NCI-H1930 (cell line): ENCODE results near the gene EID3.
"Not testable (repeated sequence)": the region's sequence is repeated elsewhere in the genome, so short reads cannot be mapped to it uniquely, and the experiment has no call there.

Experiments
- DNase-seq, 2 experiments: peaks; one replicate each; lab custom pipeline; 2025; lab: John Stamatoyannopoulos, UW

Gene EID3

DNA sequence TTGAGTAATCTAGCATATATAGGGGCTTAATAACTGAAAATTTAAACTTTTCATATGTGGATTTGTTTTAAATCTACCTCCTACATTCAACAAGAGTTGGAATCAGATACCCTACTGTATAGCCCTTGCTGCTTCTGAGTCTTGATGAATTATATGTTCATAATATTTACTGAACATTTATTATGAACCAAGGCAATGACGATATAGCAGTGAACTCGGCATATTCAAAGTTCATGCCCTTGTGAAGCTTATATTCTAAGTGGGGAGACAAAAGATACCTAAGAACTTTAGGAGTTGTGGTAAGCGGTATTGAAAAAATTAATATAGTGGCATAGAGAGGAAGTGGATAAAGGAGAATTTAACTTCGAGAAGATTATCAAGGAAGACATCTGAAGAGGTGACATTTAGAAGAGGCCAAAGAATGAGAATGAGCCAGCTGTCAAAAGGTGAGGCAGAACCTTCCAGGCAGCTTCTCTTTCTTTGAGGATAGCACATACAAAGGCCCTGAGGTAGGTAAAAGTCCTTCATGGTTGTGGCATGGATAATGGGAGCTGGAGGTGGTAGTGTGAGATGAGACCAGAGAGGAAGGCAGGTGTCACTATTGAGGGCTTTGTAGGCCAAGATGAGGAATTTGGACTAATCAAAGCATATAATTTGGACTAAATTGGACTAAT is 10.2 kb downstream of the EID3 start:
- no peak for DNase-seq

DNA sequence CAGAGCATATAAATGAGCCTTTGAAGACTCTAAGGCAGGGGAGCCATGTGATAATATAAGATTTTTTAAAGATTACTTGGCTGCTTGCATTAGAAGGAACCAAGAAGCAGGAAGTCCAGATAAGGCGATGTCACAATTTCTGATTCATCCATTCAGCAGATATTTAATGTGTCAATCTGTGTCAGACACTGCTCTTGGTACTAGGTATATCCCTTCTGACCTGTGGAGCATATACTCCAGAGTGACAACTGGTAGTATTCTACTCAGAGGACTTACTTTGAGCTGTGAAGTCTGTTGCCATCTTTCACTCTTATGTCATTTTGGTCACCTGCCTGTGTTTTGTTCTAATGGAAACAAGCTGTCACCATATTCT is 10.7 kb downstream of the EID3 start:
- no peak for DNase-seq

GRCh38 chr12:104315326-104316224 is 12.0 kb downstream of the EID3 start:
- no peak for DNase-seq

DNA sequence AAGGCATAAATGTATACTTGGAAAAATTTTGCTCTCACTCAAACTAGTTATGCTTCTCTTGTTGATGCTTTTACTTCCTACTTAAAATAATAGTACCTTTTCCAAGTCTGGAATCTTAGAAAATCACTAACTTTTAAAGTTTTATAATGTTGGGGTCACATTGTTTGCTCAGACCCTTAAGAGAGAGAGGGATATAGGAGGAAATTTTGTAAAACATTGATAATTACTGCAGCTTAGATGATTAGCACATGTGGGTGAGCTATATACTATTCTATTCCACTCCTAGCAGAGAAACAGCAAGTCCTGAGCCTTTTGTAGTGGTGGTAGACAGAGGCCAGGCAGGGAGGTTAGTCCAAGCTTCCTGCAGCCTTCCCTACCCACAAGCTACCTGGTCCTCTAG is 13.4 kb downstream of the EID3 start:
- no peak for DNase-seq

DNA sequence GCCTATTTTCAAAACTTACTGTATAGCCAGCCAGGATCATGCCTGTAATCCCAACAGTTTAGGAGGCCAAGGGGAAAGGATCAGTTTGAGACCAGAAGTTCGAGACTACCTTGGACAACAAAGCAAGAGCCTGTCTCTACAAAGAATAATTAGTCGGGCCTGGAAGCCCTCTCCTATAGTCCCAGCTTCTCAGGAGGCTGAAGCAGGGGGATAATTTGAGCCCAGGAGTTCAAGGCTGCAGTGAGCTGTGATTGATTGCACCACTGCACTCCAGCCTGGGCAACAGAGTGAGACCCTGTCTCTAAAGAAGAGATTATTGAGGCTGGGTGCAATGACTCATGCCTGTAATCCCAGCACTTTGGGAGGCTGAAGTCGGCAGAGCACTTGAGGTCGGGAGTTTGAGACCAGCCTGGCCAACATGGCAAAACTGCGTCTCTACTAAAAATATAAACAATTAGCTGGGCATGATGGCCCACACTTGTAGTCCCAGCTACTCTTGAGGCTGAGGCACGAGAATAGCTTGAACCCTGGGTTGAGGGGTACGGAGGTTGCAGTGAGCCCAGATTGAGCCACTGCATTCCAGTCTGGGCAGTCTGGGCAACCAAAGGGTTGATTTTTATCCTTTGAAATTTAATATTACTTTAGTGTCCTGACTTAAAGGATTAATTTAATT is 14.1 kb downstream of the EID3 start:
- no peak for DNase-seq

DNA sequence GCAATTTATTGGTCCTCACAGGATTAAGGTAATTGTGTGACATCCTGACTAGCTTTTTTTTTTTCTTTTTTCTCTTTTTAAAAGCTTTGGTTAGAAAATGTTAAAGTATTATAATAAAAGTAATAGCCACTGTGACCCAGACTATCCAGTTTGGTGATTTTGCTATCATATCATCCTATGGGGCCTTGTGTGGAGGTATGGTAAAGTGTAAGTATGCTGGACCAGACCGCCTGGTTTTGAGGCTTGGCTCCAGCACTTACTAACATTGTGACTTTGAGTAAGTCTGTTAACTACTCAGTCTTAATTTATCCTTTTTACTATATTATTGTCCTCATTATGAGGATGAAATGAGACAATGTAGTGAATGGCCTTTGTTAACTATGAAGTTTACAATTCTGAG is 15.5 kb downstream of the EID3 start:
- no peak for DNase-seq

DNA sequence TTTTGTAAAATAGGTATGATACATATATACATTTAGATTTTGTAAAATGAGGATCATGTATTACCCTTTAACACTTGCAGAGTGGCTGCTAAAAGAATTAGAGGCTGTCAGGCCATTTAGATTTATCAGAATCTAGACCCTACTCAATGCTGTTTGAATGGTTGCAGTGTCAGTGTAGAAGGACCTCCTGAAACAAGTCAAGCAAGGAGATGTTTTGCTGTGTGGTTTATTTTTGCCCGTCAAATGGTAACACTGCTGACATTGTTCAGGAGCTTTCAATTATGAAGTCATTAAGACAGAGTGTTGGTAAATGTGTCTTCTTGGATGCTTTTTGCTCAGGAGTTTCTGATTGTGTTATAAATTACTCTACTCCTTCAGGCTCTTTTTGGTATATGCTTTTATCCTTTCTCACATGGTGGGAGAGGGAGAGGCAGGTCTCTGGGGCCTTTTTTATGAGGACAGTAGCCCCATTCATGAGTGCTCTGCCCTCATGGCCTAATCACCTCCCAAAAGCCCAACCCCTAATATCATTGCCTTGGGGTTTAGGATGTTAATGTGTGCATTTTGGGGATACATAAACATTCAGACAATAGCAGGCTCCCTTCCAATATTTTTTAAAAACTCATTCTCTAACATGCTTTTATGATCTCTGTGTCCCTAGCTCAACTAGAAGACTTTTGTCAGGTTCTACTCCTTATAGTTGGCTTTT is 16.5 kb downstream of the EID3 start:
- DNase-seq: no peak

DNA sequence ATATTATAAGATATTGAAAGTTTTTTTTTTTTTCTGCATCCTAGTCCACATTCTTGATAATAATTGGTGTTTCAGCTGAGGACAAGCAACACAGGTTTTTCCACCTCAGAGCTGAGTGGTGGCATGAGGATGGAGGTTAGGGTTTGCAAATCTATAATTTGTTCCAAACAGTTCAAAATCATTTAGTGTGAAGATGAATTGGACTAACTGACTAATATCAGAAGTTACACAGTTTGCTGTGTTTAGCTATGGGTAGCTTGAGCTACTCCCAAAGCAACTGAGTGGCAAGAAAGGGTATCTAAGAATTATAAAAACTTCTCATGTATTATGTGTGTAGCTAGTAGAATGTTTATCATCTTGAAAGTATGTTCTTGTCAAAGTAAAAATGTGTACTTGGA is 17.1 kb downstream of the EID3 start:
- DNase-seq: no peak

- no peak for DNase-seq
Observed at GRCh38 chr12:104321949-104322348, 18.4 kb downstream of the EID3 start.

DNA sequence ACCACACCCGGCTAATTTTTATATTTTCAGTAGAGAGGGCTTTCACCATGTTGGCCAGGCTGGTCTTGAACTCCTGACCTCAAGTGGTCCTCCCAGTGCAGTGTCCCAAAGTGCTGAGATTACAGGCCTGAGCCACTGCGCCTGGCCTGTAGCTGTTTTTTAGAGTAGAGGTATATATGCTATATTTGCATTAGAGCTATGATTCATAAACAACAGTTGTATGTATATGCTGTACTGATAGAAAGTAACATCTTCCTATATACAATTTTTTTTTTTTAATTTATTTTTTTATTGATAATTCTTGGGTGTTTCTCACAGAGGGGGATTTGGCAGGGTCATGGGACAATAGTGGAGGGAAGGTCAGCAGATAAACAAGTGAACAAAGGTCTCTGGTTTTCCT is 19.0 kb downstream of the EID3 start:
- not testable (repeated sequence) for DNase-seq

GRCh38 chr12:104323899-104324298 is 20.4 kb downstream of the EID3 start:
- DNase-seq: no peak

- DNase-seq: not testable (repeated sequence)
Observed at GRCh38 chr12:104328278-104328677, 24.7 kb downstream of the EID3 start.

DNA sequence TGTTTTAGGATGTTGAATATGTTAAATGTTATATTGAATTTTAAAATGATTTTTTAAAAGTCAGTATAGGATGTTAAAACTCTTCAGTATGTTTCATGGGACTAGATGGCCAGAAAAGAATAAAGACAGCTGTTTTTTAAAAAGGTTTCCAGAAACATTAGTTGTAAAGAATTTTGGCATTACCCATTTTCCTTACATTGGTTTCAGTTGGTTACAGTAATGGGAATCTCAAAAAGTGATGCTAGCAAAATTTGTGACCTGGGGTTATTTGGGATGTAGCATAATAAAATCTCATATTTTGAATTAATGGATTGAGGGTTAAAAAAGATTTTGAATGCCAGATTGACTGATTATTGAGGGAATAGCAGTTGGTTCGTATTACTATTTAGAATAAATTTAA is 25.3 kb downstream of the EID3 start:
- no peak for DNase-seq

DNA sequence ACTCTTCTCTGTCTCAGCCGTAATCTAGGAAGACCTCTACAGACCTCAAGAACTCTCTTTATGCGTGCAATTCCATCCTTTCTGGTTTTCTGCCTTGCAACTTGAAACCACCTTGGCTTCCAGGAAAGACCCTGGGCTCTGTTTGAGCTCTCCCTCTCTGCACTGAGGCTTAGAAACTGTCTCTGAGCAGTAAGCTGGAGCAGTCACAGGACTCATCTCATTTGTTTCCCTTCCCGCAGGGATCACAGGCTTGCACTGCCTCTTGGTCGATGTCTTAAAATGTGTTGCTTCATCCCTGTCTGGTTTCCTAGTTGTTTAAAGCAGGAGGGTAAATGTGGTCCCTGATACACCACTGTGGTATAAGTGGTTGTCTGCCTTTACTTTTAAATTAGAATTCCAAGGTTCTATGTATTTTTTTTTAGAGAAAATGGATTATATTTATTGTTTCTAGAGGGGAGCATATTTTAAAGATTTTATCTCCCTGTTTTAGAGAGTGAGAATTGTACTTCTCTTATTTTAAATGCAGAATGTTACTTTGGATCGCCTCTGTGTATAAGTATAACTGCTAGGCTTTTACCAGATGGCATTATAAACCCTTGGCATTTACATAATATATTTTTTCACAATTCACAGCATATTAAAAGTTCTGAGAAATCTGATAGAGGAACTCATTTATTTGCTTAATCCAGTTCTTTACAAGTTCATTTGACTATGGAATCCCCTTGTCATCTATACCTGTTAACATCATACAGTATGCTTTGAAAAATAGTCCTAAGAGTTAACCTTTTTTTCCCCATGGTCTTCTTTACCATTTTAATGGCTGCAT is 26.4 kb downstream of the EID3 start:
- no peak for DNase-seq

DNA sequence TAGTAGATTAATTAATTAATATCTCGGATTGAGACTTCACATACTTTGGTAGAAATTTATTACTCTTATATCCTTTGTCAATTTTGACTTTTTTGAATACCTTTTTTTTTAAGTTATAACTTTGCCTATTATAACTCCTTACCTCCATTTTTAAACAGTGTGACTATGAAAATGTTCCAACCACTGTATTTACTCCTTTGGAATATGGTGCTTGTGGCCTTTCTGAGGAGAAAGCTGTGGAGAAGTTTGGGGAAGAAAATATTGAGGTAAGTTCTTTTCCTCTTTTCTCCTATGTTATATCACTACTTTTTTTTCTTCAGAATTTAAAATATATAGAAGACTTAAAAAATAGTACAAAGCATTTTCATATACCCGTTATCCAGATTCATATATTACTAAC is 27.8 kb downstream of the EID3 start:
- no peak for DNase-seq

GRCh38 chr12:104332273-104332672 is 28.7 kb downstream of the EID3 start:
- not testable (repeated sequence) for DNase-seq

DNA sequence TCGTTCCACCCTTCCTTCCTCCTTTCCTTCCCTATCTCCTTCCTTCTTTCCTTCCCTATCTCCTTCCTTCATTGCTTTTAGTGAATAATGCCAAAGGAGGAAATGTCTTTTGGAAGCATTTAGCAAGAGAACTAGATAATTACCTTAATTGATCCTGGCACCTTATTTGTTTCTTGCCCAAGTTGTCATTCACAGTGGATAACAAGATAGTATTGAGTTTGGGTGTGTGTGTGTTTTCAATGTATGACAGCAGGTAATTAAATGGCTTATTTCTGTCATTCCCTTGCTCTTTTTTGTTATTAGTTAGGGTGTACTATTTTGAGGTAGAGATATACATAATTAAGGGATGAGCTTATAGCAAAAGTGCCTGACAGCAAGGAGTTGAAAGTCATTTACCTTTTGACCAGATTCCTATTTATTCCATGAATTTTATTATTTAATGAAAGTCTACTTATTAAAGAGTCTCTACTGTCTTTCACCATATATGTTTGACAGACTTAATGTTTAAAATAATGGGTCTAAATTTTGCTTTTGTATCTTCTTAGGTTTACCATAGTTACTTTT is 30.2 kb downstream of the EID3 start:
- no peak for DNase-seq

DNA sequence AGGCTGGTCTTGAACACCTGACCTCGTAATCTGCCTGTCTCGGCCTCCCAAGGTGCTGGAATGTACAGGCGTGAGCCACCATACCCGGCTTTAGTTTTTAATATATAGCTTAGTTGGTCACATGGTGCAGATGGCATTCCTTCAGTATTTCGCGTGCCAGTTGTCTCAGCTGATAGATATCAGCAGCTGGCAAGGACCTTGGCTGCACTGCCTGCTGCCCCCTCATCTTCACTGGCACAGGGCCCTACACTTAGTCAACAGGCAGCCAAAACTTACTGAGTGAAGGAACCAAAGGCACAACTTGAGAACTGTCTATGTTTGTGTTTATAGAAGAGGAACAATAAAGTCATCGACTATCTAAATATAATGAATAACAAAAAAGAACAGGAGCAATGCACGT is 31.0 kb downstream of the EID3 start:
- no peak for DNase-seq

DNA sequence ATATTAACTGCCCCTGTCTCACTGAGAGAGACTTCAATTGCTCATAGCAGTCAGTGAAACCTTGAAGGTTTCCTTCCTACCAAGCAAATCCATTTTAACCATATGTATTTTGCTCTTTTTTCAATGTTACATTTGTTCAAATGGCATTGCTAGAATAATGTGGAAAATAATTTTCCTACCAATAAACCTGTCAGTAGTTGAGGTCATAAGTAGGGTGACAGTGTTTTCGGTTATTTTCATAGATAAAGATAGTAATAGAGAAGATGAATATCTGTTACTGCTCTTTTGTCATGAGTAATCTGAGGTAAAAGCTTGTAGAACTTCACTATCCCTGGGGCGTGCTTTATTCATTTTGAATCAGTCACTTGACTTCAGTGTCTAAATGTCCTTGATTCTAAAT is 32.6 kb downstream of the EID3 start:
- no peak for DNase-seq

DNA sequence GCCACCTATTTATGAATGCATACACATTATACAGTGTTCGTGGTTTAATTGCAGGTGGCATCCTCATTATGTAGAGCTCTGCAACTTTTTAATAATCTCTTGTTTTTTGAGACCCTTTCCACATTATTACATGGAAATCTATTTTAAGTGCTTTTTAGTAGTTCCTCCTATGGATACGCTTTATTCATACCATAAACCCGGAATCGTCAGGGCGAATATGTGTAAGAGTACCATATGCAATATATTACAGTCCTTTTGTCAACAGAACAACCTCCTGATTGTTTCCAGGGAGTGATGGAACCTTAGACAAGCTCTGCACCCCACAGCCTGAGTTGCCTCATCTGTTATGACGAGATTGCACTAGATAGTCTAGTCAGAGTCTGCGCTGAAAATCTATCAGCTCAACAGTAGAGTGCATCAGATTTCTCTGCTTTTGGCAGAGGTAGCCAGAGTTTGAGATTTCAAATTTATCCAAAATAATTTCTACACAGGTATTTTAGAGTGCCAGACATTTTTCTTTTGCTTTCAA is 33.6 kb downstream of the EID3 start:
- DNase-seq: no peak

DNA sequence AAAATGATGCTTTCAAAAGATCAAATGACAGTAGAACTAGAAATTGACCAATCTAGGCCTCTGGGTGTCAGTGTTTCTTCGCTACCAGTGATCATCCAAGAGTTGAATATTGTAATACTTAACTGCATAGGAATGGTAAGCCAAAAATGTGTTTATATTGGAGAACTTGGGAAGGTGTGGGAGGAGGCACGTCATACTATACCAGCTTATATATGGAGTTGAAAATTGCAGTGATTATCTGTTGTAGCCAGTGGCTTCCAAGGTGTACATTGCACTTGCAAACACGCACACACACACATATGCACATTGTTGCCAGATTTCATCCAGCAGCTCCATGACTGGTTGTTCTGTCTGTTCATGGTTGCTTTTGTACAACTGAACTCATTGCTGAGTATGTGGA is 36.1 kb downstream of the EID3 start:
- DNase-seq: no peak
